Ishikawa (cell line): Measurements from ENCODE around the gene DYRK1A.

ENCODE experiments used
- NFIC ChIP-seq: IDR thresholded peaks from 2 replicates; pipeline ENCODE4 v1.6.1; 2012
- YY1 ChIP-seq: IDR thresholded peaks from 2 replicates; pipeline ENCODE4 v1.6.1; 2012; ENCODE audit warnings: low read depth

DNA sequence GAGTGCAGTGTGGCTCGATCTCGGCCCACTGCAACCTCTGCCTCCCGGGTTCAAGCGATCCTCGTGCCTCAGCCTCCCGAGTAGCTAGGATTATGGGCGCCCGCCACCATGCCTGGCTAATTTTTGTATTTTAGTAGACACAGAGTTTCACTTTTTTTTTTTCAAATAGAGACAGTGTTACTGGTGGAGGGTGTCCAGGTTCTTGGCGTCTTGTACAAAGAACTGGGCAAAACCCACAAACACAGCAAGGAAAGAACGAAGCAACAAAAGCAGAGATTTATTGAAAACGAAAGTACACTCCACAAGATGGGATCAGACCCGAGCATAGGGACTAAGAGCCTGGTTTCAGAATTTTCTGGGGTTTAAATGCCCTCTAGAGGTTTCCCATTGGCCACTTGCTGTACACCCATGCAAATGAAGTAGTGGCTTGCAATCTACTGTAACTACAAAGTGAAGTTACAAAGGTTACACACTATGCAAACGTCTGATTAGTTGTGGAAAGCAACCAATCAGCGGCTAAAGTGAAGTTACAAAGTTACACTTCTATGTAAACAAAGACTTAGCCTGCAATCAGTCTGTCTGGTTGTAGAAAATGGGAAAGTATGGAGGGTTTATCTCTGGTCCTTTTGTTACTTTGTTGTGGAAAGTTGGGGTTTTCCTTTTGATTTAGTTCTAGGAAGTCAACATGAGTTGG is 199.1 kb downstream of the DYRK1A start:
- no peak for TF ChIP-seq YY1
- no peak for TF ChIP-seq NFIC
